GM12873 (cell line): ENCODE measurements around the gene EPB41L4A.

ENCODE experiments used
- TF ChIP-seq, protein P1 (sequence below): IDR thresholded peaks from 2 replicates; pipeline ENCODE4 v1.5.1; 2012; ENCODE audit warnings: low read depth, mild to moderate bottlenecking, moderate library complexity, low read length, control low read depth; ENCODE audit not compliant: insufficient read depth; ENCODE audit errors: missing control alignments

The EPB41L4A gene

DNA sequence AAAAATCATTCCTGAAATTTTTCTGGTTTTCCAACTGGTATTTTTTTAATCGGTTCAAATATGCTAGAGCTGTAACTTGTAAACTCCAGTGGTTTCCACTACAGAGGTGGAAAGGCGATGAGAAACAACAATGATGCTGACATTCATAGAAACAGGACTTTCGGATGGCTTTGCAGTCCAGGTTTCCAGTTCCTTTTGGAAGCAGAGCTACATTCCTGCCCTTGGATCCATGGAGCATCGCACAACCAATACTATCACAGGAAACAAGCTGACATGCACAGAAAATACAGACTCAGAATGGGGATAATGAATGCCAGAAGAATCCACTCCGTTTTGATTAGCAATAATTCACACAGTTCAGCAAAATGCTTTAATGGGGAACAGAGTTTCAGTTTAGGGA lies 140.0 kb downstream of the EPB41L4A start:
- TF ChIP-seq, protein P1, sequence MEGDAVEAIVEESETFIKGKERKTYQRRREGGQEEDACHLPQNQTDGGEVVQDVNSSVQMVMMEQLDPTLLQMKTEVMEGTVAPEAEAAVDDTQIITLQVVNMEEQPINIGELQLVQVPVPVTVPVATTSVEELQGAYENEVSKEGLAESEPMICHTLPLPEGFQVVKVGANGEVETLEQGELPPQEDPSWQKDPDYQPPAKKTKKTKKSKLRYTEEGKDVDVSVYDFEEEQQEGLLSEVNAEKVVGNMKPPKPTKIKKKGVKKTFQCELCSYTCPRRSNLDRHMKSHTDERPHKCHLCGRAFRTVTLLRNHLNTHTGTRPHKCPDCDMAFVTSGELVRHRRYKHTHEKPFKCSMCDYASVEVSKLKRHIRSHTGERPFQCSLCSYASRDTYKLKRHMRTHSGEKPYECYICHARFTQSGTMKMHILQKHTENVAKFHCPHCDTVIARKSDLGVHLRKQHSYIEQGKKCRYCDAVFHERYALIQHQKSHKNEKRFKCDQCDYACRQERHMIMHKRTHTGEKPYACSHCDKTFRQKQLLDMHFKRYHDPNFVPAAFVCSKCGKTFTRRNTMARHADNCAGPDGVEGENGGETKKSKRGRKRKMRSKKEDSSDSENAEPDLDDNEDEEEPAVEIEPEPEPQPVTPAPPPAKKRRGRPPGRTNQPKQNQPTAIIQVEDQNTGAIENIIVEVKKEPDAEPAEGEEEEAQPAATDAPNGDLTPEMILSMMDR = no peak

DNA sequence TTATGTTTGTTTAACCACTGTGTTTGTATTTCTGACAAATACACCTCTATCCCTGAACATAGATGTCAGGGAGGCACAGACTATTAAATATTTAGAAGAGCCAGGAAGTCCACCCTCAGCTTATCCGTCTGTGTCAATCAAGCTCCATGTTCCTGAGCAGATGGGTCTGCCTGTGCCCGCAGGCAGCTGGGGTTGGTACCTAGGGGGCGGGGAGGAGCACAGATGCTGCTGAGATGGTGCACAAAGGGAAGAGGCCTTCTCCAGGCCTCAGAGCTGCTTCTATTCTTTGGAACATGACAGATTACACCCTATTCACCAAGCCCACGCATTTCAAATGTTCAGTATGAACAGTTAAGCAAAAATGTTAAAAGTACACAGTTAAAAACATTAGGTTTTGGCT lies 142.1 kb downstream of the EPB41L4A start:
- TF ChIP-seq, protein P1 = no peak

DNA sequence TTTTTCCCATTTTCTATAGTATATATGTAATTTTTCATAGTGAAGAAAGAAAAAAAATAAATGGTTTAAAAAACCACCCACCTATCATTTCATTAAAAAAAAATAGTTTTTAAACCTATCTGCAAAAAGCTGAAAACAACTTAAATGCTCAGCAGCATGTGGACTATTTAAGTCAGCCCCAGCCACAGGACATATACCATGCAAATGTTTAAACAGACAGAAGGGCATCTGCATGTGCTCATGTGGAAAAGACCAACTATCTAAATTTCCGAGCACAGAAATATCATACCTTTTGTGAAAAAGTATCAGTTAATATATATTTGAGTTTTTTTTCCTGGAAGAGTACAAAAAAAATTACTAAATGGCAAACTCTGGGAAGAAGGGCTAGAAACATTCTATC lies 143.4 kb downstream of the EPB41L4A start:
- TF ChIP-seq, protein P1 = no peak

DNA sequence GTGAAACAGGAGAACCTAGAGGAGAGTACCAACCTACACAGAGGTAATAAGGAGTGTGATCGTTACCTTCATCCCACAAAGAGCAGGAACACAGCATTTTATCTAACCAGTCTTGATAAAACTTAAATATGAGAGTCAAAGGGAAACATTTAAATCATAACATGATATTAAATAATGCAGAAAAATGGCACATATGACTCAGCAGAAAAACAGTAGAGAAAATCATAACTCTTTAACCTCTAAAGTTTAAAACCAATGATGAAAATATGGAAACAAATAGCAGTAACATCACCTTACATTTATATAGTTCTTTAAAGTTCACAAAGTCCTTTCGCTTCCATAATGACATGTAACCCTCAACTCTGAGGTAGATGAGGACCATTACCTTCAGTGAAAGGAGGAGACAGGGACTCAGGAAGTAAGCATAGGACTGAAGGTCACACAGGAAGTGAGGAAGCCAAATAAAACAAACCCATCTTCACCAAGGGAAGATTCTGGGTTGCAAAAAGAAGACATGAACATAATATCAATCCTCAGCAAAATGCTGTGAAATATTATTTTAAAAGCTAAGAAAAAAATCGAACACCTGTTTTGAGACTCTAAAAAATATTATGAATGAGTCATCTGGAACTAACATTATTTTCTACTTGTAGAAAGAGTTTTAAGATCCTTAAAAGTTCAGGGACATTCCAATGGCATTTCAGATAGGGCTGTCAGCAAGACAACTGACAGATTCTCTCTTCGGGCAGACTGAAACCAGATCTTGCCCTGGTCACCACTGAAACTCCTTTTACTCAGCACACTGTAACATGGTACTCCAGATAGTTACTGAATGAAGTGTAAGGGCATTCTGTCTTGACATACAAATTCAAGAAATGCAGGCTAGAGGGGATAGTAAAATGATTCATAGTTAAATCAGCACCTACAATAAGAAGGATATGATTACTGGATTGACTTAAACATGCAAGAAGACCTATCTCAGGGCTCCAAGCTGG lies 148.5 kb downstream of the EPB41L4A start:
- TF ChIP-seq, protein P1 = no peak

DNA sequence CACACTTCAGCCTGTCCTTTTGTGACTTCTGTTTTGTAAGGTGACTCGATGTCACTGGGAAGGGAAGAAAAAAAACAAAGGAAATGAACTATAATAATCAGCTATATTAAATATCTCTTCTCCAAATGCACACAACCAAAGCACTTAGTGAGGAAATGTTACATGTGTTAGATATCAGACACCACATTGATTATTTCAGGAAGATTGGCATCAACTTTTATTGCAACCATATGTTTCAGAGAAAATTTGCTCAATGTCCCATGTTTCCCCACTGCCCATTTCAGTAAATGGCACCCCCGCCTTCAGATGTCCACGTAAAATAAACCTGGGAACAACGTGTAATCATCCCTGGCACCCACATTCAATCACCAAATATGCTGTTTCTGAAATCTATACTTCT lies 151.8 kb downstream of the EPB41L4A start:
- TF ChIP-seq, protein P1 = no peak

DNA sequence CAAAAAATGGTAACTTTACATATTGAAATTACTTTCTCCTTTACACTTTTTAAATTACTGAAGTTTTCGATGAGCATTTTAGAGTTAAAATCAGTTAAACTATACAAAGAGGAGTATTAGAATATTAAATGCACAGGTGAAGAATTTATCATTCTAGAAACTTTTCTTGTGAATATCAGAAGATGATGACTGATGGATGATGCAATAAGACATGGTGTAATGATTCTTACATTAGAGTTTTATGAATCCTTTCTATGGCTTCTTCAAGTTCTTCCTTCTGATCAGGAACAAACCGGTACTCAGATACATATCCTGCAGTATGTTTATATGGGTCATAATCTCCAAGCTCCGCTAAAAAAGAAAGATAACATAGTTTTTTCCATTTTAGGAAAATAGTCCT lies 154.4 kb downstream of the EPB41L4A start:
- TF ChIP-seq, protein P1 = no peak

DNA sequence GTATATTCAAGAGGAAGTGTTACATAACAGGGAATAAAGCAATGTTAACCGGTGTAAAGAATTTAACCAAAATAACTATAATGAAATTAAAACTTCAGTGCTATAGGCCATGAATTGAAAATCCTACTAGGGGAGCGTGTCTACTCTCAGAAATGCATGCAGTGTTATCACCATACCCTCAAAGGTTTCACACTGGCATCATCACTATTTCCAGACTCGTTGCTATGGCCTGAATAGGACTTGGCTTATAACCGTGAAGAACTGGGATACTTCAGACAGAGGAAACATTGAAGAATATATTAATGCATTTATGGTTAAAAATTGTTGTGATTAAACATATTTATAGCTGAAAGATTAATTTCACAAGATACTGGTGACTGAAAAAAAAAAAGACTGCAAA lies 154.9 kb downstream of the EPB41L4A start:
- TF ChIP-seq, protein P1 = no peak
